Uterus (tissue), 4 donors: Measurements from ENCODE around the gene CLSTN2. TPM values are rescaled to one million over a fixed set of nuclear protein-coding genes. Genes with fewer than 3 reads are reported as not detected.

ENCODE experiments used
- DNase-seq, 2 donors: peaks; one replicate each; pipeline ENCODE4 v3.0.0-alpha.2; 2019 to 2020
- H3K27ac ChIP-seq, 2 donors: fragments of 200-600 bp; sonication (generic); 1 replicate in 1 of 2; 2 replicates in 1 of 2; pipeline ENCODE4 v1.5.1; 2016 to 2018
- H3K27me3 ChIP-seq, 2 donors: fragments of 200-600 bp; sonication (generic); one replicate each; pipeline ENCODE4 v1.5.1; 2018 to 2019; ENCODE audit warnings: control low read depth in 1 of 2
- H3K36me3 ChIP-seq, 2 donors: fragments of 200-600 bp; sonication (generic); one replicate each; pipeline ENCODE4 v1.5.1; 2019; ENCODE audit warnings: control low read depth in 1 of 2
- H3K4me1 ChIP-seq, 2 donors: fragments of 200-600 bp; sonication (generic); one replicate each; pipeline ENCODE4 v1.5.1; 2018 to 2019; ENCODE audit warnings: control low read depth in 1 of 2
- H3K4me3 ChIP-seq, 2 donors: fragments of 200-600 bp; sonication (generic); 1 replicate in 1 of 2; 2 replicates in 1 of 2; pipeline ENCODE4 v1.5.1; 2018 to 2019; ENCODE audit warnings: mild to moderate bottlenecking in 1 of 2
- H3K9me3 ChIP-seq, 2 donors: fragments of 200-600 bp; sonication (generic); one replicate each; pipeline ENCODE4 v1.5.1; 2019; ENCODE audit warnings: control low read depth in 1 of 2
- POLR2A ChIP-seq, 2 donors: fragments of 450-650 bp; IDR thresholded peaks; one replicate each; pipeline ENCODE4 v1.6.1; 2016; ENCODE audit warnings: antibody characterized with exemption in 2 of 2, mild to moderate bottlenecking in 1 of 2, moderate library complexity in 1 of 2
- intact Hi-C: fragments of 100-400 bp; cut with DNase I; formaldehyde crosslinking; loops from one replicate; pipeline ENCODE4 v1.15.1; 2023; ENCODE audit warnings: low total_unique reads
- total RNA-seq, 4 donors: library from RNA; depleted of rRNA in 3 of 4; stranded (reverse); fragments of >200 nt in 3 of 4; gene quantifications; one replicate each; pipeline versions ENCODE4 v1.1.0 to v1.2.4, GENCODE V29; 2014 to 2023
- TF ChIP-seq, protein P1 (sequence below), 4 experiments: fragments of 200-600 bp in 2 of 4; fragments of 450-650 bp in 2 of 4; sonication (generic) in 2 of 4; IDR thresholded peaks; one replicate each; pipeline ENCODE4 v1.5.1; 2016 to 2019; ENCODE audit warnings: antibody characterized with exemption in 4 of 4, mild to moderate bottlenecking in 2 of 4, moderate library complexity in 1 of 4
- donor health status: DM: yes; HTN: yes; CAD: no.

Gene CLSTN2
- total RNA-seq, 4 donors from 2014 or later: 4.7 to 32.2 (median 19.2) TPM

DNA sequence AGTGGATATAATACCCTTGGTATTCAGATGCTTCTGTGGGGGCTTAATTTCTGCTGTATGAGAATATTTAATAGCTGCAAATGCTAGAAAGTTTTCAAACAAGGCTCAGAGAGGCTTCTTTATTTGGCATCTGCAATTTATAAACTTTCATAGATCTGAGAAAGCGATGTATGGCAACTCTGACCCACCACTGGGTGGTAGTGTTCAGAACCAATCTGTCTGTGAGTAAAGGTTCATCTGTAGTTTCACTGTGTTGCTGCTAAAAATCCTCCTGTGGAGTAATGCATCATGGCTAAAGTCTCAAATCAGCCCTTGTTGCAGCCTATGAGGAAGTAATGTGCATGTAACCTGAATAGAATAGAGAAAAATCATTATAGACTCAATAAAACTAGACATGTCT, 47.4 kb downstream of the CLSTN2 start:
- Histone ChIP-seq H3K36me3 (no peaks in the 10 kb centered on the region), H3K4me3 (no peak overlapping the region), H3K9me3 (no peaks in the 10 kb centered on the region), H3K27ac (no peak overlapping the region), H3K27me3 (no peaks in the 10 kb centered on the region), H3K4me1 (no peaks in the 10 kb centered on the region)
- no peak for TF ChIP-seq POLR2A (IDR thresholded peaks at IDR 0.05)
- TF ChIP-seq, protein P1, sequence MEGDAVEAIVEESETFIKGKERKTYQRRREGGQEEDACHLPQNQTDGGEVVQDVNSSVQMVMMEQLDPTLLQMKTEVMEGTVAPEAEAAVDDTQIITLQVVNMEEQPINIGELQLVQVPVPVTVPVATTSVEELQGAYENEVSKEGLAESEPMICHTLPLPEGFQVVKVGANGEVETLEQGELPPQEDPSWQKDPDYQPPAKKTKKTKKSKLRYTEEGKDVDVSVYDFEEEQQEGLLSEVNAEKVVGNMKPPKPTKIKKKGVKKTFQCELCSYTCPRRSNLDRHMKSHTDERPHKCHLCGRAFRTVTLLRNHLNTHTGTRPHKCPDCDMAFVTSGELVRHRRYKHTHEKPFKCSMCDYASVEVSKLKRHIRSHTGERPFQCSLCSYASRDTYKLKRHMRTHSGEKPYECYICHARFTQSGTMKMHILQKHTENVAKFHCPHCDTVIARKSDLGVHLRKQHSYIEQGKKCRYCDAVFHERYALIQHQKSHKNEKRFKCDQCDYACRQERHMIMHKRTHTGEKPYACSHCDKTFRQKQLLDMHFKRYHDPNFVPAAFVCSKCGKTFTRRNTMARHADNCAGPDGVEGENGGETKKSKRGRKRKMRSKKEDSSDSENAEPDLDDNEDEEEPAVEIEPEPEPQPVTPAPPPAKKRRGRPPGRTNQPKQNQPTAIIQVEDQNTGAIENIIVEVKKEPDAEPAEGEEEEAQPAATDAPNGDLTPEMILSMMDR (IDR thresholded peaks at IDR 0.05): no peak
- no peak for DNase-seq
- intact Hi-C loops: no loop called here

DNA sequence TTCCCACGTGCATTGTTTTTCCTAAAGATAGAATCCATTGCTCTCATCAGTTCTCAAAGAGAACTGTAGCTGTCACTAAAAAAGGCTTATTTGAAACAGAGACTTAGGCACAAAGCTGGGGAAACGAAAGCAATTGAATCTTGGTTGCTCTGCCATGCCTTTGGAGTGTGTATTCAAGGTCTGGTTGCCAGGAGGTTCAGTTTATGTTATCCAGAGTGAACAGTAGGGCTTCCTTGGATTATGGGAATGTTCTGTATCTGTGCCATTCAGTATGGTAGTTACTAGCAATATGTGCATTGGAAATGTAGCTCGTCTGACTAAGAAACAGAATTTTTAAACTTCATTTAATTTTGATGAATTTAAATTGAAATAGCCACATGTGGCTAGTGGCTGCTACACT, 50.6 kb downstream of the CLSTN2 start:
- no peak for DNase-seq
- intact Hi-C loops: no loop called here
- Histone ChIP-seq H3K27ac (no peak overlapping the region), H3K4me1 (no peaks in the 10 kb centered on the region), H3K9me3 (no peaks in the 10 kb centered on the region), H3K36me3 (no peaks in the 10 kb centered on the region), H3K27me3 (no peaks in the 10 kb centered on the region), H3K4me3 (no peak overlapping the region)
- no peak for TF ChIP-seq POLR2A (IDR thresholded peaks at IDR 0.05)
- TF ChIP-seq, protein P1 (IDR thresholded peaks at IDR 0.05): no peak

DNA sequence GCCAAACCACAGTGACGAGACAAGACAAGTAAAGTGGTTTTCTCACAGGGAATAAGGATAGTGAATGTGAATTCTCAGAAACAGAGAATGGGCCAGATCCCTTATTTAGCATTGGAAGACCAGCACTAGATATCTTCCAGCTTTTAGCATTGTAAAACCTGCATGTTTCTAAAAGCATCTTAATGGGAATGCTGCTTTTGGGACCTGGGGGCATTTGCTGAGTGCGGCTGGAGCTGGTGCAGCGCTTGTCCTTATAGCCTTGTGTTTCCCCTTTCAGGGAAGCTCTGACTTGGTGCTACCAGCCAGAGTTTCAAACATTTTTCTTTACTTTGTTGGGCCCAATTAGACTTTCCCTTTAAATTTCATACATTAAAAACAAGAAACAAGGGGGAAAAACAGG, 52.9 kb downstream of the CLSTN2 start:
- TF ChIP-seq, protein P1 (IDR thresholded peaks at IDR 0.05): no peak
- no peak for TF ChIP-seq POLR2A (IDR thresholded peaks at IDR 0.05)
- no peaks in the 10 kb centered on the region for H3K36me3 ChIP-seq
- H3K4me3 ChIP-seq: no peak overlapping the region
- no peaks in the 10 kb centered on the region for H3K27me3 ChIP-seq
- no peaks in the 10 kb centered on the region for H3K9me3 ChIP-seq
- no peaks in the 10 kb centered on the region for H3K4me1 ChIP-seq
- H3K27ac ChIP-seq: no peak overlapping the region
- DNase-seq: no peak
- intact Hi-C loops: no loop called here

DNA sequence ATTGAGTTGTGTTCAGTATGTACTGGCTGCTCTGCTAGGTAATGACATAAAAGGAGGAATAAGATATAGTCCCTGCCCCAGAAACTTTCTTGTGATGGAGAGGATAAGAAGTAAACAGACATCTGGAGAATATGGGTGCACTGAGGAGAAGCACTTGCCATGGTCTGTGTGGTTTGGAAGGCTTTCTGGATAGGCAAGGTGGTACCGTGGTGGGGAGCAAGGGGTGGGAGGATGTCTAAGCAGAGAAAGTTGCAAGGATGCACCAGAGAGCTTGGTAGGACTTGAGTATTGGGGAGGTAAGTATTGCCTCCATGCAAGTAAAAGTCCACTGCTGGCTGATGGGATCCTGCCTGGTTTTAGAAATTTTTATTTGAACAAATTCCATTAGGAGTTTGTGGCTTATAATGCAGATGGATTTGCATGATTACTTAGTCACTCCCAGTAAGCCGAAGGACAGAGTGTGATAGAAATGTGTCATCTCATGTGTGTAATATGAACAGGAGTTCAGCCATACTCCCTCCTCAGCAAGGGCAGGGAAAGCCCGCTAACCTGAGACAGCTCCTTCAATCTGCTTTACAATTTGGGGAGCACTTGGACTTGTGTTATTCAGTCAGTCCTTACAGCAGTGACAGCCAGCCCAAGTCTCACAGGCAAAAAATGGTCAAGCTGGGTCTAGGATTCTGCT, 53.6 kb downstream of the CLSTN2 start:
- TF ChIP-seq, protein P1 (IDR thresholded peaks at IDR 0.05): no peak
- TF ChIP-seq POLR2A (IDR thresholded peaks at IDR 0.05): no peak

DNA sequence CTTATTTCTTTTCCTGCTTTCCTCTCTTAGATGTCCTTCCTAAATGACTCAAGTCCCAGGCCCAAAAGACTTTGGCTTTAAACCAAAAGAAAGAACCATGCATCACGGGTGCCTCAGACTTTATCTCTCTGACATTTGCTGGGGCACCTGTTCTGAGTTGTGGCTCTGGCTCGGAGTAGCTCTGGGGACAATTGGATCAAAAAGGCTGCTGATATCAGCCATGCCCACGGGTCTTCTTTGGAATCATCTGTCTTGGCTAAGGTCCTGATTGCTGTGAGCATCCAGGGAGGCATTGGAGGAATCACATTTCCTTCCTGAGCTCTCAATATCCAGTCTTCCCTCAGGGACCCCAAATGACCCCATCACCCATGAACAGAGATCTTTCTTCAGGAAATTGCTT, 59.9 kb downstream of the CLSTN2 start:
- no peaks in the 10 kb centered on the region for H3K27me3 ChIP-seq
- no peaks in the 10 kb centered on the region for H3K9me3 ChIP-seq
- intact Hi-C loops: no loop called here
- no peak overlapping the region for H3K27ac ChIP-seq
- TF ChIP-seq POLR2A (IDR thresholded peaks at IDR 0.05): no peak
- TF ChIP-seq, protein P1 (IDR thresholded peaks at IDR 0.05): no peak
- no peaks in the 10 kb centered on the region for H3K4me1 ChIP-seq
- H3K4me3 ChIP-seq: no peak overlapping the region
- no peaks in the 10 kb centered on the region for H3K36me3 ChIP-seq
- DNase-seq: no peak

More for the DNA sequence above, 53.6 kb downstream of the CLSTN2 start:
- H3K4me1 ChIP-seq: no peaks in the 10 kb centered on the region
- intact Hi-C loops: no loop called here
- no peaks in the 10 kb centered on the region for H3K27me3 ChIP-seq
- H3K9me3 ChIP-seq: no peaks in the 10 kb centered on the region
- H3K36me3 ChIP-seq: no peaks in the 10 kb centered on the region
- no peak overlapping the region for H3K27ac ChIP-seq
- H3K4me3 ChIP-seq: no peak overlapping the region
- no peak for DNase-seq
